ENCODE measurements around the gene MARK4. TPM values are rescaled to one million over a fixed set of nuclear protein-coding genes. Genes with fewer than 3 reads are reported as not detected.

The MARK4 gene
- total RNA-seq, 2 donors from 2014 or later: 18.2 to 24.1 TPM

GRCh38 chr19:45290381-45290931 is 39.4 kb downstream of the MARK4 start:
- no peaks in the 10 kb centered on the region for H3K27me3 ChIP-seq
- H3K9me3 ChIP-seq: no peaks in the 10 kb centered on the region
- no peak for TF ChIP-seq CTCF (IDR thresholded peaks at IDR 0.05)
- H3K36me3 ChIP-seq: peaks cover 22% of the 10 kb centered on the region
- peaks cover 0 to 9% of the 10 kb centered on the region in 2 donors for H3K4me1 ChIP-seq
- H3K27ac ChIP-seq: no peak overlapping the region
- no peak overlapping the region for H3K4me3 ChIP-seq
- no peak for DNase-seq (ENCODE audit: low spot score)

GRCh38 chr19:45291834-45292233 is 40.8 kb downstream of the MARK4 start:
- peaks cover 0 to 9% of the 10 kb centered on the region in 2 donors for H3K4me1 ChIP-seq
- no peaks in the 10 kb centered on the region for H3K27me3 ChIP-seq
- no peak for DNase-seq (ENCODE audit: low spot score)
- H3K9me3 ChIP-seq: no peaks in the 10 kb centered on the region
- TF ChIP-seq CTCF (IDR thresholded peaks at IDR 0.05): no peak
- peaks cover 22% of the 10 kb centered on the region for H3K36me3 ChIP-seq
- no peak overlapping the region for H3K4me3 ChIP-seq
- H3K27ac ChIP-seq: no peak overlapping the region

GRCh38 chr19:45293682-45294081 is 42.6 kb downstream of the MARK4 start:
- H3K36me3 ChIP-seq: peaks cover 12% of the 10 kb centered on the region
- H3K9me3 ChIP-seq: no peaks in the 10 kb centered on the region
- no peaks in the 10 kb centered on the region for H3K27me3 ChIP-seq
- DNase-seq (ENCODE audit: low spot score): no peak
- no peak for TF ChIP-seq CTCF (IDR thresholded peaks at IDR 0.05)
- peak overlapping the region; percentile 48 to 78 for H3K27ac ChIP-seq
- H3K4me1 ChIP-seq: peaks cover 0 to 9% of the 10 kb centered on the region in 2 donors
- H3K4me3 ChIP-seq: no peak overlapping the region

- no peak for DNase-seq (ENCODE audit: low spot score)
- peak overlapping the region; percentile 48 to 78 for H3K27ac ChIP-seq
- no peaks in the 10 kb centered on the region for H3K9me3 ChIP-seq
- H3K27me3 ChIP-seq: no peaks in the 10 kb centered on the region
- H3K36me3 ChIP-seq: peaks cover 16% of the 10 kb centered on the region
- no peak overlapping the region for H3K4me3 ChIP-seq
- no peak for TF ChIP-seq CTCF (IDR thresholded peaks at IDR 0.05)
- H3K4me1 ChIP-seq: peaks cover 0 to 9% of the 10 kb centered on the region in 2 donors
Observed at GRCh38 chr19:45294291-45295029, 43.4 kb downstream of the MARK4 start.

GRCh38 chr19:45295873-45296272 is 44.8 kb downstream of the MARK4 start:
- DNase-seq (ENCODE audit: low spot score): no peak
- H3K4me1 ChIP-seq: peaks cover 0 to 9% of the 10 kb centered on the region in 2 donors
- H3K27me3 ChIP-seq: no peaks in the 10 kb centered on the region
- H3K36me3 ChIP-seq: peaks cover 12% of the 10 kb centered on the region
- no peak overlapping the region for H3K27ac ChIP-seq
- H3K9me3 ChIP-seq: no peaks in the 10 kb centered on the region
- H3K4me3 ChIP-seq: no peak overlapping the region
- no peak for TF ChIP-seq CTCF (IDR thresholded peaks at IDR 0.05)

Measured in right atrium auricular region (tissue), 2 donors.